Karpas-422 (cell line): ENCODE measurements around the gene FCRL6. TPM values are rescaled to one million over a fixed set of nuclear protein-coding genes. Genes with fewer than 3 reads are reported as not detected.

Experiments used
- DNase-seq: peaks from one replicate; pipeline ENCODE4 v3.0.0-alpha.2; 2015
- H2AFZ ChIP-seq: fragments of 200-600 bp; sonication (generic); 2 replicates; pipeline ENCODE4 v1.6.1; 2014; ENCODE audit warnings: antibody characterized with exemption, low read length, mixed read lengths
- H3K27ac ChIP-seq: fragments of 200-600 bp; sonication (generic); 2 replicates; pipeline ENCODE4 v1.5.1; 2014; ENCODE audit warnings: mild to moderate bottlenecking, low read length, moderate library complexity
- H3K27me3 ChIP-seq: fragments of 200-600 bp; sonication (generic); 2 replicates; pipeline ENCODE4 v1.6.1; 2014; ENCODE audit warnings: low read length, mixed read lengths
- H3K36me3 ChIP-seq: fragments of 200-600 bp; sonication (generic); 2 replicates; pipeline ENCODE4 v1.6.1; 2014; ENCODE audit warnings: low read length, mixed read lengths; ENCODE audit not compliant: insufficient read depth
- H3K4me1 ChIP-seq: fragments of 200-600 bp; sonication (generic); 2 replicates; pipeline ENCODE4 v1.6.1; 2014; ENCODE audit warnings: mild to moderate bottlenecking, low read length, mixed read lengths
- H3K4me2 ChIP-seq: fragments of 200-600 bp; sonication (generic); 2 replicates; pipeline ENCODE4 v1.6.1; 2014; ENCODE audit warnings: low read length, low read depth, mild to moderate bottlenecking; ENCODE audit not compliant: poor library complexity, severe bottlenecking
- H3K4me3 ChIP-seq: fragments of 200-600 bp; sonication (generic); 2 replicates; pipeline ENCODE4 v1.5.1; 2014; ENCODE audit warnings: mild to moderate bottlenecking, antibody characterized with exemption, low read length, mixed read lengths
- H3K79me2 ChIP-seq: fragments of 200-600 bp; sonication (generic); 2 replicates; pipeline ENCODE4 v1.6.1; 2014; ENCODE audit warnings: mild to moderate bottlenecking, low read length, mixed read lengths
- H3K9ac ChIP-seq: fragments of 200-600 bp; sonication (generic); 2 replicates; pipeline ENCODE4 v1.6.0; 2014; ENCODE audit warnings: low read length
- H3K9me2 ChIP-seq: fragments of 200-600 bp; sonication (generic), shearing (Covaris generic); replicated peaks from 2 replicates; pipeline ENCODE4 v1.6.0; 2014; ENCODE audit warnings: mild to moderate bottlenecking, low read length, moderate library complexity; ENCODE audit not compliant: insufficient read depth
- H3K9me3 ChIP-seq: fragments of 300-700, 200-600 bp; sonication (generic); 2 replicates; pipeline ENCODE4 v1.6.1; 2014; ENCODE audit warnings: low read length, mixed read lengths
- H4K20me1 ChIP-seq: fragments of 200-600 bp; sonication (generic); 2 replicates; pipeline ENCODE4 v1.6.1; 2014; ENCODE audit warnings: mild to moderate bottlenecking, antibody characterized with exemption, low read length, low read depth; ENCODE audit not compliant: insufficient read depth
- total RNA-seq: library from RNA; depleted of rRNA; stranded (reverse); fragments of >200 nt; shearing (Covaris generic); gene quantifications from 2 replicates; pipeline ENCODE4 v1.2.3, GENCODE V29; 2014; ENCODE audit warnings: low replicate concordance

FCRL6 gene
- total RNA-seq, 1 experiment from 2014 or later = not detected

DNA sequence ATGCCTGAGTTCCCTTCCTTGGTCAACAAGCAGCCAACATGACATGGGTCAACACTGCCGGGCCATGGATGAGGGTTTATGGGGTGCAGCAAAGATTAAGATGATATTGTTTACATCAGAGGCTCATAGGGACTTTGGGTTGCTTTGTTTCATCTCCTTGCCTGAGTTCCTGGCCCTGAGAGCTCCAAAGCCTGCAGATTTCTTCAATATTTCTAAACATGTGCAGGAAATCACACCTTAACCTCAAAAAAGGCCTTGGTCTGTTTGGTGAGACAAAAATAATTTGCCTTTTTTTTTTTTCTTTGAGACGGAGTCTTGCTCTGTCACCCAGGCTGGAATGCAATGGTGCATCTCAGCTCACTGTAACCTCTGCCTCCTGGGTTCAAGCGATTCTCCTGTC lies 25.4 kb downstream of the FCRL6 start:
- Histone ChIP-seq H3K9me2 (no peaks in the 10 kb centered on the region), H4K20me1 (no peaks in the 10 kb centered on the region), H3K79me2 (no peaks in the 10 kb centered on the region), H3K27ac (no peak overlapping the region), H2AFZ (no peak overlapping the region), H3K36me3 (no peaks in the 10 kb centered on the region), H3K9me3 (no peaks in the 10 kb centered on the region), H3K27me3 (no peaks in the 10 kb centered on the region), H3K4me3 (no peak overlapping the region), H3K4me1 (no peaks in the 10 kb centered on the region), H3K9ac (no peak overlapping the region), H3K4me2 (no peak overlapping the region)
- no peak for DNase-seq

DNA sequence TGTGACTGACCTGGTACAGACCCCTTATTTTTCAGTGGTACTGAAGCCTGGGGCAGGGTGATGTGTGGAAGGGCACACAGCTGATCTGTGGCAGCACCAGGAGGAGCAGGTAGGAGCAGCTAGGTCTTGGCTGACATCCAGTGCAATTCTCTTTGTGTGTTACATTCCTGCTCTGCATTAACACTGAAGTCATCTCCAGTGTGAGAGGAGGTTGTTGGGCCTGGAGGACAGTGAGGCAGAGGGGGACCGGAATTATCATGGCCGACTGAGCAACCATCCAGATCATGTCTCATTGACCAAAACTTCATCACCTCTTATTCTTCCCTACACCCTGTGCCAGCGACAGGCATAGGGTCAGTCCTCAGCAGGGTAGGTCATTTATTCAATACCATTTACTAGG lies 26.0 kb downstream of the FCRL6 start:
- Histone ChIP-seq H3K36me3 (no peaks in the 10 kb centered on the region), H3K4me1 (no peaks in the 10 kb centered on the region), H3K27me3 (no peaks in the 10 kb centered on the region), H3K4me3 (no peak overlapping the region), H2AFZ (no peak overlapping the region), H4K20me1 (no peaks in the 10 kb centered on the region), H3K9ac (no peak overlapping the region), H3K4me2 (no peak overlapping the region), H3K9me3 (no peaks in the 10 kb centered on the region), H3K9me2 (no peaks in the 10 kb centered on the region), H3K79me2 (no peaks in the 10 kb centered on the region), H3K27ac (no peak overlapping the region)
- no peak for DNase-seq

DNA sequence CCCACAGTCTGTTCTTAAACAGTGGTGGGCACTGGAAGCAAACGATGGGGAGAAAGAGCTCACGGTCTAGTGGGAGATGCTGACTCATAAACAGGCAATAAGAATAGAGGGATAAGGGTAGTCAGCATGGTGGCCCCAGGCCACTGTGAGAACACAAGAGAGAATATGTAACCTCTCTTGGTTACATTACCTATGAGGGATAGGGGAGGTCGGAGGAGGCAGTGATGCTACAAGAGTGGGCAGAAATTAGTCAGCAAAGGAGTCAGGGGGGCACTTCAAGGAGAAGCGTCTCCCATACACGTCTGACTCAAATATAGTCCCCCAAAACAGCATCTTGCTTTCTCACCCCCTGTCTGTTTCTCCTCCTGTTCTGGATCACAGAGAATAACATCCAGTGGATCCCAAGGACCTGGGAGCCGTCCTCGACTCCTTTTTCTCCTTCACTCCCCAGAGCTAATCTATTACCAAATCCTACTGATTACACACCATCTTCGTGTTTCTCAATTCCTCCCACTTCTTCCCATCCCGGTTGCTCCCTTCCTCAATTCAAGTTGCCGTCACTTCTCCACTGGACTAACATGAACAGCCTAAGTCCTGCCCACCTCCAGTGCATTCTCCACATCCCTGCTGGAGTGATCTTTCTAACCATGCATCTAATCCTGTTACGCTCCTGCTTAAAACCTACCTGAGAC lies 26.6 kb downstream of the FCRL6 start:
- H3K9me2 ChIP-seq = no peaks in the 10 kb centered on the region
- H3K9ac ChIP-seq = no peak overlapping the region
- H2AFZ ChIP-seq = no peak overlapping the region
- no peaks in the 10 kb centered on the region for H3K4me1 ChIP-seq
- no peaks in the 10 kb centered on the region for H4K20me1 ChIP-seq
- no peaks in the 10 kb centered on the region for H3K79me2 ChIP-seq
- no peak overlapping the region for H3K4me3 ChIP-seq
- no peak overlapping the region for H3K4me2 ChIP-seq
- H3K9me3 ChIP-seq = no peaks in the 10 kb centered on the region
- H3K27me3 ChIP-seq = no peaks in the 10 kb centered on the region
- no peaks in the 10 kb centered on the region for H3K36me3 ChIP-seq
- no peak overlapping the region for H3K27ac ChIP-seq
- no peak for DNase-seq

GRCh38 chr1:159829273-159829634 lies 27.1 kb downstream of the FCRL6 start:
- Histone ChIP-seq H3K36me3 (no peaks in the 10 kb centered on the region), H3K4me1 (no peaks in the 10 kb centered on the region), H3K4me3 (no peak overlapping the region), H2AFZ (no peak overlapping the region), H3K9me2 (no peaks in the 10 kb centered on the region), H3K27me3 (no peaks in the 10 kb centered on the region), H3K9me3 (no peaks in the 10 kb centered on the region), H3K79me2 (no peaks in the 10 kb centered on the region), H3K4me2 (no peak overlapping the region), H3K9ac (no peak overlapping the region), H3K27ac (no peak overlapping the region), H4K20me1 (no peaks in the 10 kb centered on the region)
- peak; percentile 74 for DNase-seq

DNA sequence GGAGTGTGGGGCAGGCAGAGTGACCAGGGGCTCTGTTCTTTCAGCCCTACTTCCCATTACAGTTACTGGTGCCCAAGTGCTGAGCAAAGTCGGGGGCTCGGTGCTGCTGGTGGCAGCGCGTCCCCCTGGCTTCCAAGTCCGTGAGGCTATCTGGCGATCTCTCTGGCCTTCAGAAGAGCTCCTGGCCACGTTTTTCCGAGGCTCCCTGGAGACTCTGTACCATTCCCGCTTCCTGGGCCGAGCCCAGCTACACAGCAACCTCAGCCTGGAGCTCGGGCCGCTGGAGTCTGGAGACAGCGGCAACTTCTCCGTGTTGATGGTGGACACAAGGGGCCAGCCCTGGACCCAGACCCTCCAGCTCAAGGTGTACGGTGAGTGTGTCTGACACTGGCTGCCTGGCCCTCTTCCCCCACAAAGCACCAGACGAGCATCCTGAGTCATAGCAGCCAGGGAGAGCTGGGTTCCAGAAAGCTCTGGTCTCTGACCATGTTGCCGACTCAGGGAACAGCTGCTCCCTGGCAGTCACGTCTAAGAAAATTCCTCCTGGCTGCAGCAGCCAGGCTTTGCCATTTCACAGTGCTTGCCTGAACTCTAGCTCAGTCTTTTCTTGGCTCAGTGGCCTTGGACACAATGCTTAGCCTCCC lies 27.8 kb downstream of the FCRL6 start:
- Histone ChIP-seq H3K4me1 (no peaks in the 10 kb centered on the region), H3K36me3 (no peaks in the 10 kb centered on the region), H3K79me2 (no peaks in the 10 kb centered on the region), H3K4me2 (no peak overlapping the region), H4K20me1 (no peaks in the 10 kb centered on the region), H3K27ac (no peak overlapping the region), H3K9me2 (no peaks in the 10 kb centered on the region), H3K9me3 (no peaks in the 10 kb centered on the region), H3K27me3 (no peaks in the 10 kb centered on the region), H3K4me3 (no peak overlapping the region), H2AFZ (no peak overlapping the region), H3K9ac (no peak overlapping the region)
- DNase-seq = no peak

- H3K27me3 ChIP-seq = no peaks in the 10 kb centered on the region
- no peaks in the 10 kb centered on the region for H4K20me1 ChIP-seq
- H3K27ac ChIP-seq = no peak overlapping the region
- H3K4me3 ChIP-seq = no peak overlapping the region
- H2AFZ ChIP-seq = no peak overlapping the region
- no peaks in the 10 kb centered on the region for H3K36me3 ChIP-seq
- no peaks in the 10 kb centered on the region for H3K4me1 ChIP-seq
- H3K9ac ChIP-seq = no peak overlapping the region
- H3K79me2 ChIP-seq = no peaks in the 10 kb centered on the region
- DNase-seq = no peak
- H3K4me2 ChIP-seq = no peak overlapping the region
- no peaks in the 10 kb centered on the region for H3K9me3 ChIP-seq
- H3K9me2 ChIP-seq = no peaks in the 10 kb centered on the region
These were observed 28.6 kb downstream of the FCRL6 start for GRCh38 chr1:159830722-159831121.

- no peaks in the 10 kb centered on the region for H3K4me1 ChIP-seq
- no peaks in the 10 kb centered on the region for H3K9me3 ChIP-seq
- no peak overlapping the region for H3K27ac ChIP-seq
- no peak overlapping the region for H3K9ac ChIP-seq
- no peaks in the 10 kb centered on the region for H3K79me2 ChIP-seq
- no peak overlapping the region for H2AFZ ChIP-seq
- H3K9me2 ChIP-seq = no peaks in the 10 kb centered on the region
- no peaks in the 10 kb centered on the region for H4K20me1 ChIP-seq
- no peaks in the 10 kb centered on the region for H3K36me3 ChIP-seq
- no peak overlapping the region for H3K4me2 ChIP-seq
- H3K4me3 ChIP-seq = no peak overlapping the region
- DNase-seq = no peak
- no peaks in the 10 kb centered on the region for H3K27me3 ChIP-seq
These were observed 29.4 kb downstream of the FCRL6 start for GRCh38 chr1:159831412-159832141.

DNA sequence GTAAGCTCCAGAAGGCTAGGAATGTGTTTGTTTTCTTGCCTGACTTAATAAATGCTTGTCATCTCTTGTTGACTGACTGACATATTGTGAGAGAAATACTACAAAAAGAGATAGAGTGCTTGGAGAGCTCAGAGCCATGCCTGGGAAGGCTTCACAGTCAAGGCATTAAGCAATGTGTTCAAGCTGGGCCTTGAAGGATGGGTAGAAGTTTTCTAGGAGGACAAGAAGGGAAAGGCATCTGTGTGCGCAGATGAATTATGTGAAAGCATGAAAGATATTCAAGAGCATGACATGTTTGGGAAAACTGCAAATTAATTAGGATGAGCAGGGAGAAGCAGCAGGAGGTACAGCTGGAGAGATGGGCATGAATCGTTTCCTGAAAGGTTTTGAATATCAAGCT lies 30.1 kb downstream of the FCRL6 start:
- no peaks in the 10 kb centered on the region for H3K27me3 ChIP-seq
- no peak overlapping the region for H2AFZ ChIP-seq
- DNase-seq = no peak
- no peaks in the 10 kb centered on the region for H3K9me3 ChIP-seq
- H3K9ac ChIP-seq = no peak overlapping the region
- H3K4me2 ChIP-seq = no peak overlapping the region
- no peaks in the 10 kb centered on the region for H3K4me1 ChIP-seq
- no peaks in the 10 kb centered on the region for H4K20me1 ChIP-seq
- no peak overlapping the region for H3K27ac ChIP-seq
- no peaks in the 10 kb centered on the region for H3K9me2 ChIP-seq
- H3K36me3 ChIP-seq = no peaks in the 10 kb centered on the region
- no peaks in the 10 kb centered on the region for H3K79me2 ChIP-seq
- H3K4me3 ChIP-seq = no peak overlapping the region
